ENCODE measurements around the gene MAD1L1.

MAD1L1 gene

GRCh38 chr7:2201128-2201527 is 31.6 kb downstream of the MAD1L1 start:
- no peak for DNase-seq (ENCODE audit: low read depth)

- DNase-seq (ENCODE audit: low read depth) = no peak
Observed at GRCh38 chr7:2200584-2200980, 32.2 kb downstream of the MAD1L1 start.

- DNase-seq (ENCODE audit: low read depth) = no peak
Observed at GRCh38 chr7:2199956-2200583, 32.7 kb downstream of the MAD1L1 start.

GRCh38 chr7:2199528-2199927 is 33.2 kb downstream of the MAD1L1 start:
- no peak for DNase-seq (ENCODE audit: low read depth)

GRCh38 chr7:2198760-2199159 is 34.0 kb downstream of the MAD1L1 start:
- DNase-seq (ENCODE audit: low read depth) = no peak

GRCh38 chr7:2198206-2198605 is 34.5 kb downstream of the MAD1L1 start:
- no peak for DNase-seq (ENCODE audit: low read depth)

GRCh38 chr7:2197436-2198155 is 35.1 kb downstream of the MAD1L1 start:
- DNase-seq (ENCODE audit: low read depth) = no peak

GRCh38 chr7:2196381-2197378 is 36.1 kb downstream of the MAD1L1 start:
- DNase-seq (ENCODE audit: low read depth) = no peak

GRCh38 chr7:2195400-2196246 is 37.1 kb downstream of the MAD1L1 start:
- DNase-seq (ENCODE audit: low read depth) = no peak

GRCh38 chr7:2193575-2194305 is 39.0 kb downstream of the MAD1L1 start:
- DNase-seq (ENCODE audit: low read depth) = no peak

GRCh38 chr7:2192831-2193534 is 39.8 kb downstream of the MAD1L1 start:
- DNase-seq (ENCODE audit: low read depth) = no peak

GRCh38 chr7:2191016-2191415 is 41.7 kb downstream of the MAD1L1 start:
- DNase-seq (ENCODE audit: low read depth) = no peak

GRCh38 chr7:2190531-2190930 is 42.2 kb downstream of the MAD1L1 start:
- no peak for DNase-seq (ENCODE audit: low read depth)

- no peak for DNase-seq (ENCODE audit: low read depth)
Observed at GRCh38 chr7:2186166-2186565, 46.6 kb downstream of the MAD1L1 start.

- DNase-seq (ENCODE audit: low read depth) = no peak
Observed at GRCh38 chr7:2185715-2186114, 47.0 kb downstream of the MAD1L1 start.

GRCh38 chr7:2182461-2182860 is 50.3 kb downstream of the MAD1L1 start:
- DNase-seq (ENCODE audit: low read depth) = no peak

- DNase-seq (ENCODE audit: low read depth) = no peak
Observed at GRCh38 chr7:2181077-2181854, 51.5 kb downstream of the MAD1L1 start.

- no peak for DNase-seq (ENCODE audit: low read depth)
Observed at GRCh38 chr7:2180081-2180480, 52.7 kb downstream of the MAD1L1 start.

GRCh38 chr7:2175514-2175913 is 57.2 kb downstream of the MAD1L1 start:
- DNase-seq (ENCODE audit: low read depth) = no peak

- no peak for DNase-seq (ENCODE audit: low read depth)
Observed at GRCh38 chr7:2175091-2175490, 57.7 kb downstream of the MAD1L1 start.

All from T-helper 22 cell (primary cell).